Midbrain (tissue), 1 donor: ENCODE measurements around the gene PLCL1.
"Not testable (repeated sequence)": the region's sequence is repeated elsewhere in the genome, so short reads cannot be mapped to it uniquely, and the experiment has no call there.

Experiments used
- DNase-seq: peaks from one replicate; lab custom pipeline; 2025; lab: John Stamatoyannopoulos, UW

PLCL1 gene

GRCh38 chr2:198177040-198177439, 372.6 kb downstream of the PLCL1 start:
- no peak for DNase-seq

GRCh38 chr2:198178766-198179165, 374.4 kb downstream of the PLCL1 start:
- no peak for DNase-seq

DNA sequence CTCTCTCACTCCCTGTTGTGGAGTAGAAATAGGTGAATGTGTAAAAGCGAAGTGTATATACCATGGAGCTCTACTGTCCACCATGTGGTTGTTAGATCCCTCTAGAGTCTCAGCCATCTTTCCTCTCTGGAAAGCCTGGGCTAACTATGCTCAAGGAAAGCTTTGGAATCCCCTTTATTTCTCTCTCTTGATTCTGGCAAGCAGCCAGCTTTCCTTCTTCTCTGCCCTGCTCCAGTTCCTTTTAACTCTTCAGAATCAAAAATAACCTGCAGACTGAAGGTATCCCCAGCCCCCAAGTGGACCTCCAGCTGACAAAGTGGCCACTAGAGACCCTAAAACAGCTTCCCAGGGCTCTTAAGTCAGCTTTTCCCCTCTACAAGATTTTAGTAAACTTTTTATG, 381.9 kb downstream of the PLCL1 start:
- no peak for DNase-seq

GRCh38 chr2:198187841-198188240, 383.4 kb downstream of the PLCL1 start:
- no peak for DNase-seq

GRCh38 chr2:198188982-198189381, 384.6 kb downstream of the PLCL1 start:
- no peak for DNase-seq

DNA sequence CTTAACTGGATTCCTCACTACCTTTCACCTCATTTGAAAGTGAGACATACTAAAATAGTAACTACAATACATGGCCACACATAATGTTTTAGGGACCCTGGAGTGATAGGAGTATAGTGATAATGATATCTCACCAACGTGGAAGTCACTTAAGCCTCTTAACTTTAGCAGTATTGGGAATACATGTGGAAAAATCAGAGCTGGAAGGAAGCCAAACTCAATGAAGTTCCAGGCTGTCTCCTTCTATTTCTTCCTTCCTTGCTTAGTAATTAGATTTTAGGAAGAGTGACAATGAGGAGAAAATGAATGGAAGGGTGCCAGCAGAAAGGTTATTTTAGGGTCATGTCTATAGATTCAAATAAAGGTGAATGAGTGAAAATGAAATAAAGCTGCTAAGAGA, 387.3 kb downstream of the PLCL1 start:
- DNase-seq = no peak

- DNase-seq = not testable (repeated sequence)
These were observed 392.2 kb downstream of the PLCL1 start for GRCh38 chr2:198196556-198196955.
